Astrocyte (in vitro differentiated cells and primary cell): Measurements from ENCODE around the gene APLP1.

ENCODE experiments used
- CTCF ChIP-seq: IDR thresholded peaks from 2 replicates; pipeline ENCODE4 v1.5.1; 2011; ENCODE audit warnings: low read depth, mild to moderate bottlenecking, inconsistent platforms, low read length, moderate library complexity; ENCODE audit not compliant: insufficient read depth
- EZH2 ChIP-seq: IDR thresholded peaks from 2 replicates; pipeline ENCODE4 v1.6.1; 2012; ENCODE audit warnings: mild to moderate bottlenecking, low read length, inconsistent platforms; ENCODE audit not compliant: insufficient read depth

GRCh38 chr19:35822579-35822978 is 45.8 kb upstream of the APLP1 start:
- TF ChIP-seq CTCF: no peak
- no peak for TF ChIP-seq EZH2
